Measurements from ENCODE around the gene SLC6A19.

Gene SLC6A19

GRCh38 chr5:1201327-1202025, at the start of gene SLC6A19:
TSS of gene SLC6A19 (plus strand) at chr5:1201595. CDS start at chr5:1201651, 56 bp downstream.
- CTCF ChIA-PET: no interaction called here

GRCh38 chr5:1152156-1152555, 49.2 kb upstream of the SLC6A19 start:
- H3K4me1 ChIP-seq (ENCODE audit: control insufficient read depth, insufficient read depth, low read length): peaks cover 5% of the 10 kb centered on the region; the same call in 1 of the 2 replicates
- TF ChIP-seq ZNF132 (tag by site-specific recombination; IDR thresholded peaks at IDR 0.05; ENCODE audit: borderline replicate concordance) (no peak), ZNF146 (tag by site-specific recombination; IDR thresholded peaks at IDR 0.05) (no peak), SCRT2 (tag by site-specific recombination; IDR thresholded peaks at IDR 0.05) (0 out of 2 replicates have a peak, but pooled peaks have one; percentile 10), GLIS2 (tag by site-specific recombination; IDR thresholded peaks at IDR 0.05) (peak; percentile 31; the same call in 1 of the 2 replicates), ZNF423 (tag by site-specific recombination; IDR thresholded peaks at IDR 0.05) (no peak), ZNF133 (tag by site-specific recombination; IDR thresholded peaks at IDR 0.05) (no peak), REST (tag by site-specific recombination; IDR thresholded peaks at IDR 0.05) (no peak), GLIS1 (tag by site-specific recombination; IDR thresholded peaks at IDR 0.05) (peak; percentile 16; the same call in 1 of the 2 replicates), ZIC2 (tag by site-specific recombination; IDR thresholded peaks at IDR 0.05) (peak; percentile 50; the same call in 1 of the 2 replicates)
- no peaks in the 10 kb centered on the region for H3K9me3 ChIP-seq (ENCODE audit: control insufficient read depth, insufficient read depth, low read depth, low read length)
- ChIA-PET CTCF (interaction anchor here (1.6 to 3.4 kb wide), 3 partner anchors 9 to 15 kb away, joined by 3 to 17 read pairs (median 4); no protein-coding TSS in a partner anchor), POLR2A (no interaction called here)
- H3K4me3 ChIP-seq (ENCODE audit: low read depth, low read length): no peak overlapping the region
- no peak overlapping the region; the same call in 1 of the 2 replicates for H3K27ac ChIP-seq (ENCODE audit: extremely low read depth, low read depth, low read length)
- no peaks in the 10 kb centered on the region for H3K36me3 ChIP-seq (ENCODE audit: control insufficient read depth in 2 of 2, insufficient read depth in 1 of 2, low read length in 2 of 2)

More at GRCh38 chr5:1201327-1202025, at the start of gene SLC6A19:
- Histone ChIP-seq H3K36me3 (ENCODE audit: control insufficient read depth in 2 of 2, insufficient read depth in 1 of 2, low read length in 2 of 2) (no peaks in the 10 kb centered on the region), H3K4me1 (ENCODE audit: control insufficient read depth, insufficient read depth, low read length) (no peaks in the 10 kb centered on the region), H3K9me3 (ENCODE audit: control insufficient read depth, insufficient read depth, low read depth, low read length) (no peaks in the 10 kb centered on the region), H3K4me3 (ENCODE audit: low read depth, low read length) (no peak within 1 kb of the TSS), H3K27ac (ENCODE audit: extremely low read depth, low read depth, low read length) (no peak within 1 kb of the TSS)
- POLR2A ChIA-PET: interaction anchor here (1.5 kb wide), 1 partner anchor 125 kb away, joined by 4 read pairs; no protein-coding TSS in a partner anchor
- TF ChIP-seq MZF1 (tag by site-specific recombination; IDR thresholded peaks at IDR 0.05; ENCODE audit: borderline replicate concordance) (no peak), ZFHX2 (tag by site-specific recombination; conservative IDR thresholded peaks at IDR 0.05) (peak; percentile 47), EGR2 (tag by site-specific recombination; IDR thresholded peaks at IDR 0.05; ENCODE audit: low read depth) (peak; percentile 52; the same call in 1 of the 2 replicates), ZIC2 (tag by site-specific recombination; IDR thresholded peaks at IDR 0.05) (0 out of 2 replicates have a peak, but pooled peaks have one; percentile 21)

GRCh38 chr5:1152771-1153282, 48.6 kb upstream of the SLC6A19 start:
- H3K4me3 ChIP-seq (ENCODE audit: low read depth, low read length): no peak overlapping the region
- H3K27ac ChIP-seq (ENCODE audit: extremely low read depth, low read depth, low read length): no peak overlapping the region; the same call in 1 of the 2 replicates
- H3K4me1 ChIP-seq (ENCODE audit: control insufficient read depth, insufficient read depth, low read length): peaks cover 5% of the 10 kb centered on the region; the same call in 1 of the 2 replicates
- no peaks in the 10 kb centered on the region for H3K9me3 ChIP-seq (ENCODE audit: control insufficient read depth, insufficient read depth, low read depth, low read length)
- POLR2A ChIA-PET: no interaction called here
- CTCF ChIA-PET: interaction anchor here (1.1 to 2.3 kb wide), 4 partner anchors 9 to 481 kb away, joined by 3 to 10 read pairs (median 4); no protein-coding TSS in a partner anchor
- no peaks in the 10 kb centered on the region for H3K36me3 ChIP-seq (ENCODE audit: control insufficient read depth in 2 of 2, insufficient read depth in 1 of 2, low read length in 2 of 2)
- TF ChIP-seq ZNF747 (tag by site-specific recombination; IDR thresholded peaks at IDR 0.05): no peak
- no peak for TF ChIP-seq ZNF624 (tag by site-specific recombination; IDR thresholded peaks at IDR 0.05)
- peak; percentile 94 for TF ChIP-seq ZFHX2 (tag by site-specific recombination; conservative IDR thresholded peaks at IDR 0.05)
- peak; percentile 97 for TF ChIP-seq EGR2 (tag by site-specific recombination; IDR thresholded peaks at IDR 0.05; ENCODE audit: low read depth)
- TF ChIP-seq SETDB1 (IDR thresholded peaks at IDR 0.05; ENCODE audit: insufficient read length, low read length): no peak
- TF ChIP-seq ZNF664 (tag by site-specific recombination; IDR thresholded peaks at IDR 0.05): no peak
